Effector memory CD8-positive, alpha-beta T cell (primary cell): ENCODE data around the gene TCHP.

Source experiments
- ATAC-seq: fragments of 150-1000 bp; cut with Tn5 transposase; replicated peaks from 2 replicates; pipeline ENCODE4 v1.10.0; 2021; ENCODE audit warnings: mild to moderate bottlenecking, moderate library complexity
- DNase-seq, 3 experiments: peaks; one replicate each; pipeline ENCODE4 v3.0.0; 2021
- H3K27ac Mint-ChIP-seq, 2 donors: one replicate each; pipeline ENCODE4 v1.8.0; 2022; ENCODE audit warnings: mild to moderate bottlenecking in 2 of 2, mixed read lengths in 2 of 2, moderate library complexity in 2 of 2
- H3K27me3 Mint-ChIP-seq, 2 donors: one replicate each; pipeline ENCODE4 v1.8.0; 2022; ENCODE audit warnings: mixed read lengths in 2 of 2
- H3K36me3 Mint-ChIP-seq: one replicate; pipeline ENCODE4 v1.8.0; 2022; ENCODE audit warnings: mild to moderate bottlenecking, moderate library complexity, mixed read lengths; ENCODE audit not compliant: insufficient read depth
- H3K4me1 Mint-ChIP-seq, 2 donors: one replicate each; pipeline ENCODE4 v1.8.0; 2022; ENCODE audit warnings: low read depth in 2 of 2, mixed read lengths in 2 of 2
- H3K4me3 Mint-ChIP-seq, 2 donors: one replicate each; pipeline ENCODE4 v1.8.0; 2022; ENCODE audit warnings: mild to moderate bottlenecking in 2 of 2, mixed read lengths in 2 of 2, moderate library complexity in 2 of 2
- H3K9me3 Mint-ChIP-seq, 2 donors: one replicate each; pipeline ENCODE4 v1.8.0; 2022; ENCODE audit warnings: mixed read lengths in 2 of 2

TCHP gene

GRCh38 chr12:109952160-109952858 lies 52.2 kb downstream of the TCHP start:
- peaks cover 79% of the 10 kb centered on the region for H3K36me3 Mint-ChIP-seq
- peak overlapping the region; percentile 36 to 47 for H3K27ac Mint-ChIP-seq
- DNase-seq (no peak), ATAC-seq (no peak)
- no peak overlapping the region for H3K4me3 Mint-ChIP-seq
- peaks cover 6 to 10% of the 10 kb centered on the region in 2 donors for H3K4me1 Mint-ChIP-seq
- H3K9me3 Mint-ChIP-seq = no peaks in the 10 kb centered on the region
- H3K27me3 Mint-ChIP-seq = no peaks in the 10 kb centered on the region

GRCh38 chr12:109952873-109953272 lies 52.8 kb downstream of the TCHP start:
- peak overlapping the region; percentile 36 to 47 for H3K27ac Mint-ChIP-seq
- DNase-seq = no peak
- H3K9me3 Mint-ChIP-seq = no peaks in the 10 kb centered on the region
- H3K4me3 Mint-ChIP-seq = no peak overlapping the region
- peaks cover 83% of the 10 kb centered on the region for H3K36me3 Mint-ChIP-seq
- H3K4me1 Mint-ChIP-seq = peaks cover 5 to 10% of the 10 kb centered on the region in 2 donors
- no peaks in the 10 kb centered on the region for H3K27me3 Mint-ChIP-seq
- no peak for ATAC-seq

- peaks cover 0 to 6% of the 10 kb centered on the region in 2 donors for H3K4me1 Mint-ChIP-seq
- H3K9me3 Mint-ChIP-seq = no peaks in the 10 kb centered on the region
- no peak for ATAC-seq
- no peaks in the 10 kb centered on the region for H3K27me3 Mint-ChIP-seq
- DNase-seq = no peak
- peak overlapping the region; percentile 36 to 47 for H3K27ac Mint-ChIP-seq
- peaks cover 85% of the 10 kb centered on the region for H3K36me3 Mint-ChIP-seq
- H3K4me3 Mint-ChIP-seq = no peak overlapping the region
These were observed 53.6 kb downstream of the TCHP start for GRCh38 chr12:109953656-109954055.

GRCh38 chr12:109958374-109958773 lies 58.3 kb downstream of the TCHP start:
- ATAC-seq = no peak
- DNase-seq = no peak
- H3K27ac Mint-ChIP-seq = no peak overlapping the region
- H3K27me3 Mint-ChIP-seq = no peaks in the 10 kb centered on the region
- H3K4me3 Mint-ChIP-seq = no peak overlapping the region
- H3K36me3 Mint-ChIP-seq = peaks cover 76% of the 10 kb centered on the region
- H3K9me3 Mint-ChIP-seq = no peaks in the 10 kb centered on the region
- peaks cover 0 to 3% of the 10 kb centered on the region in 2 donors for H3K4me1 Mint-ChIP-seq

GRCh38 chr12:109959411-109960093 lies 59.5 kb downstream of the TCHP start:
- Mint-ChIP-seq H3K9me3 (no peaks in the 10 kb centered on the region), H3K4me3 (no peak overlapping the region), H3K27me3 (no peaks in the 10 kb centered on the region), H3K4me1 (peaks cover 2 to 12% of the 10 kb centered on the region in 2 donors), H3K36me3 (peaks cover 71% of the 10 kb centered on the region), H3K27ac (no peak overlapping the region)
- DNase-seq (no peak), ATAC-seq (no peak)

- no peak overlapping the region for H3K4me3 Mint-ChIP-seq
- H3K36me3 Mint-ChIP-seq = peaks cover 80% of the 10 kb centered on the region
- H3K27me3 Mint-ChIP-seq = no peaks in the 10 kb centered on the region
- H3K27ac Mint-ChIP-seq = peak overlapping the region; percentile 25 to 78
- no peaks in the 10 kb centered on the region for H3K9me3 Mint-ChIP-seq
- DNase-seq = no peak
- no peak for ATAC-seq
- H3K4me1 Mint-ChIP-seq = peaks cover 2 to 16% of the 10 kb centered on the region in 2 donors
These were observed 61.1 kb downstream of the TCHP start for GRCh38 chr12:109961201-109961600.

- peak overlapping the region; percentile 25 to 78 for H3K27ac Mint-ChIP-seq
- peaks cover 80% of the 10 kb centered on the region for H3K36me3 Mint-ChIP-seq
- no peak for DNase-seq
- no peaks in the 10 kb centered on the region for H3K27me3 Mint-ChIP-seq
- no peak for ATAC-seq
- peaks cover 2 to 16% of the 10 kb centered on the region in 2 donors for H3K4me1 Mint-ChIP-seq
- H3K4me3 Mint-ChIP-seq = no peak overlapping the region
- H3K9me3 Mint-ChIP-seq = no peaks in the 10 kb centered on the region
These were observed 61.5 kb downstream of the TCHP start for GRCh38 chr12:109961612-109962011.

GRCh38 chr12:109962398-109962797 lies 62.3 kb downstream of the TCHP start:
- H3K27ac Mint-ChIP-seq = no peak overlapping the region

GRCh38 chr12:109963330-109963729 lies 63.3 kb downstream of the TCHP start:
- Mint-ChIP-seq H3K4me3 (no peak overlapping the region), H3K27me3 (no peaks in the 10 kb centered on the region), H3K9me3 (no peaks in the 10 kb centered on the region), H3K4me1 (peaks cover 7 to 24% of the 10 kb centered on the region in 2 donors), H3K36me3 (peaks cover 72% of the 10 kb centered on the region), H3K27ac (peak overlapping the region in 1 of 2 donors; percentile 11)
- ATAC-seq (no peak), DNase-seq (no peak)

More at GRCh38 chr12:109962398-109962797, 62.3 kb downstream of the TCHP start:
- Mint-ChIP-seq H3K4me3 (no peak overlapping the region), H3K9me3 (no peaks in the 10 kb centered on the region), H3K27me3 (no peaks in the 10 kb centered on the region), H3K36me3 (peaks cover 74% of the 10 kb centered on the region), H3K4me1 (peaks cover 2 to 16% of the 10 kb centered on the region in 2 donors)
- DNase-seq = no peak
- no peak for ATAC-seq

GRCh38 chr12:109963743-109964429 lies 63.8 kb downstream of the TCHP start:
- ATAC-seq (no peak), DNase-seq (no peak)
- no peak overlapping the region for H3K4me3 Mint-ChIP-seq
- H3K4me1 Mint-ChIP-seq = peaks cover 7 to 24% of the 10 kb centered on the region in 2 donors
- peak overlapping the region in 1 of 2 donors; percentile 35 for H3K27ac Mint-ChIP-seq
- no peaks in the 10 kb centered on the region for H3K9me3 Mint-ChIP-seq
- H3K36me3 Mint-ChIP-seq = peaks cover 72% of the 10 kb centered on the region
- no peaks in the 10 kb centered on the region for H3K27me3 Mint-ChIP-seq

GRCh38 chr12:109966546-109966945 lies 66.5 kb downstream of the TCHP start:
- peaks cover 7 to 24% of the 10 kb centered on the region in 2 donors for H3K4me1 Mint-ChIP-seq
- H3K36me3 Mint-ChIP-seq = peaks cover 73% of the 10 kb centered on the region
- peak overlapping the region in 1 of 2 donors; percentile 6 for H3K27ac Mint-ChIP-seq
- H3K9me3 Mint-ChIP-seq = no peaks in the 10 kb centered on the region
- no peak overlapping the region for H3K4me3 Mint-ChIP-seq
- DNase-seq (no peak), ATAC-seq (no peak)
- H3K27me3 Mint-ChIP-seq = no peaks in the 10 kb centered on the region

- DNase-seq (no peak), ATAC-seq (peak; percentile 36)
- Mint-ChIP-seq H3K27me3 (no peaks in the 10 kb centered on the region), H3K27ac (peak overlapping the region; percentile 85 to 94), H3K36me3 (peaks cover 70% of the 10 kb centered on the region), H3K4me3 (peak overlapping the region; percentile 56 to 62), H3K9me3 (no peaks in the 10 kb centered on the region), H3K4me1 (peaks cover 7 to 27% of the 10 kb centered on the region in 2 donors)
These were observed 67.4 kb downstream of the TCHP start for GRCh38 chr12:109967383-109968031.
